GM12801 (cell line): Measurements from ENCODE around the gene FTCDNL1.

ENCODE experiments used
- TF ChIP-seq, protein P1 (sequence below): IDR thresholded peaks from one replicate; pipeline ENCODE4 v1.5.1; 2011; ENCODE audit warnings: control low read depth; ENCODE audit not compliant: insufficient read length; ENCODE audit errors: extremely low read depth

Gene FTCDNL1

GRCh38 chr2:199779589-199779988, 71.4 kb downstream of the FTCDNL1 start:
- TF ChIP-seq, protein P1, sequence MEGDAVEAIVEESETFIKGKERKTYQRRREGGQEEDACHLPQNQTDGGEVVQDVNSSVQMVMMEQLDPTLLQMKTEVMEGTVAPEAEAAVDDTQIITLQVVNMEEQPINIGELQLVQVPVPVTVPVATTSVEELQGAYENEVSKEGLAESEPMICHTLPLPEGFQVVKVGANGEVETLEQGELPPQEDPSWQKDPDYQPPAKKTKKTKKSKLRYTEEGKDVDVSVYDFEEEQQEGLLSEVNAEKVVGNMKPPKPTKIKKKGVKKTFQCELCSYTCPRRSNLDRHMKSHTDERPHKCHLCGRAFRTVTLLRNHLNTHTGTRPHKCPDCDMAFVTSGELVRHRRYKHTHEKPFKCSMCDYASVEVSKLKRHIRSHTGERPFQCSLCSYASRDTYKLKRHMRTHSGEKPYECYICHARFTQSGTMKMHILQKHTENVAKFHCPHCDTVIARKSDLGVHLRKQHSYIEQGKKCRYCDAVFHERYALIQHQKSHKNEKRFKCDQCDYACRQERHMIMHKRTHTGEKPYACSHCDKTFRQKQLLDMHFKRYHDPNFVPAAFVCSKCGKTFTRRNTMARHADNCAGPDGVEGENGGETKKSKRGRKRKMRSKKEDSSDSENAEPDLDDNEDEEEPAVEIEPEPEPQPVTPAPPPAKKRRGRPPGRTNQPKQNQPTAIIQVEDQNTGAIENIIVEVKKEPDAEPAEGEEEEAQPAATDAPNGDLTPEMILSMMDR = no peak

DNA sequence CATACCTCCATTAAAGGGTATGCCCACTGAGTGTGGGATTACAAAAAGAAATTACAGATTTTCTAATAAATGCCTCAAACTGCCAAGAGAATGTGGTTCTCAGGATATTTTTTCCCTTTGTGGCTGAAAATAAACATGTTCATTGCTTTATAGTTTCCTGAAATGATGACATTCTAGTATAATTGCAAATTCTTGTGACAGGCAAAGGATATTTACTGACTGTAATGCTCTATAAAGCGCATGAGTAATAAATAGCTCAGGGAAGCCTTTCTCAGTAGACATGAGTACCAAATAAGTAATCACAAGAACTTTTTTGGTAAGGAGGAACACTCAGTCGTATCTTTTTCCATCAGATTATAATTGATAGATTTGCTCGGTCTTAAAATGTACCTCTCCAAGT, 72.3 kb downstream of the FTCDNL1 start:
- TF ChIP-seq, protein P1 = no peak

- TF ChIP-seq, protein P1 = no peak
Observed at GRCh38 chr2:199777916-199778315, 73.1 kb downstream of the FTCDNL1 start.

- TF ChIP-seq, protein P1 = no peak
Observed at GRCh38 chr2:199777315-199777714, 73.7 kb downstream of the FTCDNL1 start.

- TF ChIP-seq, protein P1 = no peak
Observed at GRCh38 chr2:199775267-199775666, 75.7 kb downstream of the FTCDNL1 start.

DNA sequence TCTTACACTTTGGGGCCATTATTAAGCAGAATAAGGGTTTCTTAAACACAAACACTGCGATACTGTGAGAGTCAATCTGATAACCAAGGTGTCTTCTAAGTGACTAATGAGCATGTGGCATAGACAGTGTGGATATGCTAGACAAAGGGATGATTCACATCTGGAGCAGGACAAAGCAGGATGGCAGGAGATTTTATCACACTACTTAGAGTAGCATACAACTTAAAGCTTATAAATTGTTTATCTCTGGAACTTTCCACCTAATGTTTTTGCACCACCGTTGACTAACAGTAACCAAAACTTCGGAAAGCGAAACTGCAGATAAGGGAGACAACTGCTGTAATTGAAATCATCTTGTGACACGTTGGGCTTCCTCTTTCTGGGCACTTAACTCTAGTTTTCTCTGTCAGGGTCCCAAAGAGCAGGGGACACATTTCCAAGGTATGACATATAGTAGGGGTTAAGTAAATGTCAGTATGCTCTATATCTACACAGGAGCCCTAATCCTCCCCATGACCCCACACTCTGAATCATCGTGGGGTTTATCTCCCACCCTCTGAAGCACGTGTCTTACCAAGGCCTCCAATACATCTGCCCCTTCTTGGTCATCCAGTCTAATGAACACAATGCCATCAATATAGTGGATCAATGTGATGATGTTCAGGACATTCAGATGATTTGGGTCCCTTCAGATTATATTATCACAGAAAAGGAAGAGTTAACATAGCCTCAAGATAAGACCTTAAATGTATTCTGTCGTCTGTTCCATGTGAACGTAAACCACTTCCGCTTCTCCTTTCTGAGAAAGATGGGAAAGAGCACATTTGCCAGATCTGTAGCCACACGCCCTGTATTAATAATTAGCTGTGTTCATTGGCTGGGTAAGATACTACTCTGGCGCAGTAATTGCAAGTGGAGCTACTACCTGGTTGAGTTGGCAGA, 78.7 kb downstream of the FTCDNL1 start:
- TF ChIP-seq, protein P1 = no peak

GRCh38 chr2:199770716-199771115, 80.3 kb downstream of the FTCDNL1 start:
- TF ChIP-seq, protein P1 = no peak
